RWPE1 (cell line): ENCODE data around the gene IRF2.
A peak's percentile ranks its signal among the peaks of the same experiment; 100 is the strongest.

Experiments used
- CTCF ChIA-PET: fragments of 350-600 bp; sonication (Branson Sonifier 250); formaldehyde crosslinking; extraction: SDS; loops from one replicate; lab custom pipeline; 2021; lab: Yijun Ruan, JAX
- POLR2A ChIA-PET: fragments of 400-600 bp; formaldehyde crosslinking; extraction: SDS; loops from one replicate; lab custom pipeline; 2020; ENCODE audit warnings: antibody characterized with exemption; ENCODE audit not compliant: low non-redundant PET; lab: Yijun Ruan, JAX
- DNase-seq: peaks from one replicate; pipeline ENCODE4 v3.0.0; 2012; ENCODE audit warnings: low spot score
- H3K27ac ChIP-seq: fragments of 450-650 bp; 2 replicates; pipeline ENCODE4 v1.5.1; 2017
- CTCF ChIP-seq: fragments of 450-650 bp; conservative IDR thresholded peaks from 2 replicates; pipeline ENCODE4 v1.5.1; 2017; ENCODE audit warnings: low read depth, mild to moderate bottlenecking

Gene IRF2

GRCh38 chr4:184417802-184418511 lies 56.4 kb downstream of the IRF2 start:
- H3K27ac ChIP-seq: peak overlapping the region; percentile 91
- POLR2A ChIA-PET: no interaction called here
- TF ChIP-seq CTCF: no peak; the same call in 1 of the 2 replicates
- CTCF ChIA-PET: interaction anchor here (1.0 kb wide), 1 partner anchor 25 kb away, joined by 3 read pairs; no protein-coding TSS in a partner anchor
- peak; percentile 96 for DNase-seq

- no peak for DNase-seq
- peak overlapping the region; percentile 91 for H3K27ac ChIP-seq
- CTCF ChIA-PET: interaction anchor here (1.0 kb wide), 1 partner anchor 26 kb away, joined by 3 read pairs; no protein-coding TSS in a partner anchor
- POLR2A ChIA-PET: no interaction called here
- no peak for TF ChIP-seq CTCF
These were observed 57.2 kb downstream of the IRF2 start for GRCh38 chr4:184416913-184417734.

DNA sequence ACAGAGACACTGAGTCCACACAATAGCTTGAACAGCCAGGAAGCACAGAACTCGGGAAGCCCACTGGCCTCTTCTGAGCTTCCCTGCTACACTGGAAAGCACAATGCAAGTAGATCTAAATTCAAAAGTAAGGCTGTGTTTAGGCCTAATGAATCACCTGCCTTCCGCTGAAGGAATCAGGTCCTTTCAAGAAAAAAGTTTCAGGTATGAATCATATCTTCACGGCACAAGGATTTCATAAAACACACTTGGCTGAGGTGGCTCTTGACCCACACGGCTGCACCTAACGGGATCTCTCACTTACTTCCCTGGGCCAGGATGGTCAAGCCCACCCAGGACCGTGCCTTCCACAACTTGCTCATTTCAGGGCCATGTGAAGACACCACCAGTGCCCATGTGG lies 59.3 kb downstream of the IRF2 start:
- ChIA-PET POLR2A (no interaction called here), CTCF (interaction anchor here (0.6 kb wide), 2 partner anchors 17 to 306 kb away, joined by 3 to 4 read pairs; no protein-coding TSS in a partner anchor)
- DNase-seq: peak; percentile 70
- peak overlapping the region; percentile 72 for H3K27ac ChIP-seq
- no peak for TF ChIP-seq CTCF

- ChIA-PET CTCF (no interaction called here), POLR2A (no interaction called here)
- TF ChIP-seq CTCF: no peak
- DNase-seq: no peak
- H3K27ac ChIP-seq: no peak overlapping the region
These were observed 60.9 kb downstream of the IRF2 start for GRCh38 chr4:184413261-184414046.

- POLR2A ChIA-PET: no interaction called here
- DNase-seq: no peak
- no peak overlapping the region for H3K27ac ChIP-seq
- TF ChIP-seq CTCF: no peak
- CTCF ChIA-PET: no interaction called here
These were observed 63.6 kb downstream of the IRF2 start for GRCh38 chr4:184410748-184411147.
